ENCODE data around the gene PFDN1.

Gene PFDN1

GRCh38 chr5:140295414-140295813, 7.5 kb downstream of the PFDN1 start:
- DNase-seq, result no peak

- DNase-seq, result no peak
Measured at GRCh38 chr5:140294753-140295152, 8.1 kb downstream of the PFDN1 start.

- DNase-seq, result no peak
Measured at GRCh38 chr5:140293849-140294100, 9.1 kb downstream of the PFDN1 start.

GRCh38 chr5:140293091-140293848, 9.6 kb downstream of the PFDN1 start:
- no peak for DNase-seq

- DNase-seq, result no peak
Measured at GRCh38 chr5:140292212-140293036, 10.5 kb downstream of the PFDN1 start.

GRCh38 chr5:140287801-140288521, 14.9 kb downstream of the PFDN1 start:
- no peak for DNase-seq

GRCh38 chr5:140286424-140286823, 16.5 kb downstream of the PFDN1 start:
- no peak for DNase-seq

GRCh38 chr5:140284013-140284412, 18.9 kb downstream of the PFDN1 start:
- no peak for DNase-seq

GRCh38 chr5:140282266-140282665, 20.6 kb downstream of the PFDN1 start:
- DNase-seq, result no peak

- DNase-seq, result no peak
Measured at GRCh38 chr5:140275837-140276236, 27.1 kb downstream of the PFDN1 start.

GRCh38 chr5:140273401-140273877, 29.5 kb downstream of the PFDN1 start:
- DNase-seq, result no peak

GRCh38 chr5:140270008-140270407, 32.9 kb downstream of the PFDN1 start:
- DNase-seq, result no peak

GRCh38 chr5:140267559-140268018, 35.3 kb downstream of the PFDN1 start:
- no peak for DNase-seq

- DNase-seq, result no peak
Measured at GRCh38 chr5:140267201-140267540, 35.7 kb downstream of the PFDN1 start.

GRCh38 chr5:140266471-140267200, 36.3 kb downstream of the PFDN1 start:
- DNase-seq, result no peak

- DNase-seq, result no peak
Measured at GRCh38 chr5:140265845-140266244, 37.1 kb downstream of the PFDN1 start.

GRCh38 chr5:140262839-140263238, 40.1 kb downstream of the PFDN1 start:
- DNase-seq, result no peak

- DNase-seq, result no peak
Measured at GRCh38 chr5:140262221-140262620, 40.7 kb downstream of the PFDN1 start.

GRCh38 chr5:140261403-140262171, 41.3 kb downstream of the PFDN1 start:
- no peak for DNase-seq

GRCh38 chr5:140260089-140260656, 42.7 kb downstream of the PFDN1 start:
- no peak for DNase-seq

- no peak for DNase-seq
Measured at GRCh38 chr5:140259500-140259899, 43.4 kb downstream of the PFDN1 start.

GRCh38 chr5:140258873-140259272, 44.0 kb downstream of the PFDN1 start:
- no peak for DNase-seq

Measured in KG1 (cell line).